ENCODE measurements around the gene IZUMO1. TPM values are rescaled to one million over a fixed set of nuclear protein-coding genes. Genes with fewer than 3 reads are reported as not detected.

Gene IZUMO1
- total and polyA plus RNA-seq, 2 of the 8 experiments (the other 6 are each of a cell fraction or from before 2014, with no cell fraction given), result 0.33 to 1.8 TPM

DNA sequence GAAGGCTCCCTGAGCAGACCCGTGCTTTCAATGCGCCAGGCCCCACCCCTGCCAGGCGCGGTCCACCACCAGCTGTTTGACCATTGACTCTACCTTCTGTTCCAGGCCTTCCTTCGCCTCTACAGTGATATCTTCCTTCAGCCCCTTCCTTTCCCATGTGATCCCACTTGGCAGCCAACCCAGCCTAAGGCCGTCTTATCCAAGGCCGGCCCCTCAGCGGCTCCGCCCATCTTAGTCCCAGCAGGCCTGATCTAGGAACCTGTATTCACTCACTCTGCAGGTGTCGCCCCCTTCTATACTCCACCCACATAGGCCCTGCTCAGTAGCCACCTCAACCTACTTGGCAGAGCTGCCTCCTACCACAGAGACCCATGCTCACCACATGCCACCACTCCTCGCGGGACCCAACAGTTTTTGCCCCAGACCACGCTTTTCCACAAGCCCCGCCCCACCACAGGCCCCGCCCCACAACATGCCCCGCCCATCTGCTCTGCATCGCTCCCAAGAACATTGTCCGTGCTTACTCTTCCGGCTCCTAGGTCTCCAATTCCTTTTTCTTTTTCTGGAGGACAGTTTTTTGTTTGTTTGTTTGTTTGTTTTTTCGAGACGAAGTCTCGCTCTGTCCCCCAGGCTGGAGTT is 9.2 kb downstream of the IZUMO1 start:
- Histone ChIP-seq H2BK20ac (ENCODE audit: low read length) (no peak overlapping the region), H3K56ac (replicated peaks; ENCODE audit: insufficient read length, low read depth, low read length) (no peak overlapping the region), H2BK12ac (ENCODE audit: low read depth, low read length) (no peak overlapping the region; the same call in 1 of the 2 replicates), H3K27ac (ENCODE audit: low read depth, low read length) (no peak overlapping the region), H3K36me3 (ENCODE audit: control insufficient read depth in 2 of 4, insufficient read depth in 4 of 4, low read length in 3 of 4) (no peaks in the 10 kb centered on the region), H2BK5ac (ENCODE audit: low read depth, low read length) (no peak overlapping the region), H3K4me1 (replicated peaks in 1 of 4; ENCODE audit: control insufficient read depth in 3 of 4, insufficient read depth in 4 of 4, low read length in 3 of 4) (peaks cover 5 to 26% (median 22%) of the 10 kb centered on the region in 4 experiments), H3K14ac (ENCODE audit: insufficient read length) (no peak overlapping the region), H2BK15ac (ENCODE audit: low read length) (no peak overlapping the region), H4K8ac (ENCODE audit: extremely low read depth, insufficient read depth, low read length) (no peak overlapping the region), H3K4me2 (ENCODE audit: insufficient read depth in 1 of 2, low read depth in 2 of 2, low read length in 2 of 2) (peak overlapping the region in 1 of 2 experiments; percentile 75; a peak in 3 of 4 replicates), H2AK5ac (ENCODE audit: low read depth, low read length) (no peak overlapping the region), H4K20me1 (replicated peaks in 1 of 2; ENCODE audit: control insufficient read depth in 1 of 2, insufficient read depth in 2 of 2, low read length in 2 of 2) (no peaks in the 10 kb centered on the region), H3K23ac (ENCODE audit: insufficient read length) (no peak overlapping the region), H4K91ac (replicated peaks; ENCODE audit: insufficient read length, low read length) (no peak overlapping the region), H3K9ac (replicated peaks in 1 of 4; ENCODE audit: extremely low read depth in 1 of 4, low read depth in 3 of 4, low read length in 3 of 4) (no peak overlapping the region), H3K79me2 (ENCODE audit: control insufficient read depth in 1 of 2, insufficient read depth in 2 of 2, low read length in 2 of 2) (no peaks in the 10 kb centered on the region), H2AFZ (ENCODE audit: low read length) (no peak overlapping the region), H3K27me3 (replicated peaks in 1 of 4; ENCODE audit: control insufficient read depth in 3 of 4, extremely low read depth in 1 of 4, insufficient read depth in 3 of 4, low read length in 3 of 4) (peaks cover 3 to 19% (median 12%) of the 10 kb centered on the region in 4 experiments; a peak in 6 of 7 replicates), H4K5ac (ENCODE audit: insufficient read length, low read depth, low read length) (no peak overlapping the region), H2BK120ac (replicated peaks; ENCODE audit: low read depth, low read length) (no peak overlapping the region), H3K18ac (ENCODE audit: extremely low read depth, low read length) (0 out of 2 replicates have a peak overlapping the region, but pooled peaks have one; percentile 13), H3K79me1 (ENCODE audit: low read depth, low read length) (no peaks in the 10 kb centered on the region), H3K4me3 (ENCODE audit: extremely low read depth in 1 of 4, insufficient read depth in 2 of 4, low read depth in 3 of 4, low read length in 4 of 4) (peak overlapping the region in 1 of 4 experiments; percentile 12; a peak in 1 of 8 replicates), H3K23me2 (ENCODE audit: low read depth, low read length) (peaks cover 10% of the 10 kb centered on the region; the same call in 1 of the 2 replicates), H3K9me3 (ENCODE audit: insufficient read depth in 2 of 2, low read depth in 1 of 2, low read length in 1 of 2) (no peaks in the 10 kb centered on the region), H3K4ac (replicated peaks; ENCODE audit: insufficient read length, low read depth, low read length) (no peak overlapping the region)
- DNase-seq (ENCODE audit: low read depth in 1 of 2, low spot score in 2 of 2) (no peak), FAIRE-seq (peak; percentile 77)
- WGBS, 2 experiments (ENCODE audit: extremely low coverage in 1 of 2, insufficient coverage in 1 of 2, insufficient read length in 1 of 2, insufficient replicate concordance in 2 of 2, low coverage in 1 of 2, low lambda C conversion rate in 2 of 2, missing lambda C conversion rate in 1 of 2), result 60% methylated on average over 19 of the region's 22 CpGs; no CpG with 5 or more reads in 1 of the 2 experiments
- TF ChIP-seq SP1 (IDR thresholded peaks at IDR 0.05; ENCODE audit: low read depth, low read length) (peak; percentile 56; the same call in 1 of the 2 replicates), MAFK (IDR thresholded peaks at IDR 0.05; ENCODE audit: low read depth, low read length) (no peak), BACH1 (IDR thresholded peaks at IDR 0.05; ENCODE audit: low read length) (no peak), TAF1 (IDR thresholded peaks at IDR 0.05; ENCODE audit: low read depth, low read length) (peak; percentile 52; the same call in 1 of the 2 replicates), USF2 (IDR thresholded peaks at IDR 0.05; ENCODE audit: low read length) (peak; percentile 33; the same call in 1 of the 2 replicates), TBP (IDR thresholded peaks at IDR 0.05; ENCODE audit: low read depth, low read length) (peak; percentile 30; the same call in 1 of the 2 replicates)
- CTCF ChIA-PET (ENCODE audit: partially characterized antibody), result interaction anchor here (0.8 to 3.6 kb wide), 5 partner anchors 9 to 69 kb away, joined by 3 to 23 read pairs (median 10); no protein-coding TSS in a partner anchor
- POLR2A ChIA-PET (ENCODE audit: partially characterized antibody), result interaction anchor here (0.6 to 4.5 kb wide), 14 partner anchors 9 to 107 kb away, joined by 3 to 22 read pairs (median 4); partner anchors contain the start of genes CA11, FUT2, IZUMO1 and NTN5
